ENCODE measurements around the gene CDK8. TPM values are rescaled to one million over a fixed set of nuclear protein-coding genes. Genes with fewer than 3 reads are reported as not detected.

CDK8 gene
- total and polyA plus RNA-seq, 10 of the 15 experiments (the other 5 are each of a cell fraction or from before 2014, with no cell fraction given): 8.6 to 23.5 (median 12.5) TPM

DNA sequence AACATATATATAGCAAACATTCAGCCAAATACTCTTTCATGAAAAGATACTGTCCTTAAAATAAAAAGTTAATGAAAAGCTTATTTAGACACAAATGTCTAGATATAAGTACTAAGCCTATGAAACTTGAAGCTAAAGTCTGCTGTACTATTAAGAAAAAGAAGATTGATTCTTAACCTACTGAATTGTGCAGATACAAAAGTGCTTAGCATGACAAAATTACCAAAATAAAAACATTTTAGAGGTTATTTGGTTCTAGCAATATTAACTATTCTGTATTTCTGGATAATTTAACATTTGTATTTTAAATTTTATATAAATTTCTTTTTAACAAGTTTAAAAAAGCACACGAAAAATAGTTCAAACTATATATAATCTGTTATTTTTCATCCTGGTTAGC lies 40.6 kb upstream of the CDK8 start:
- POLR2A ChIA-PET: no interaction called here
- intact Hi-C loops (cut with micrococcal nuclease; ENCODE audit: unreplicated experiment): no loop called here

DNA sequence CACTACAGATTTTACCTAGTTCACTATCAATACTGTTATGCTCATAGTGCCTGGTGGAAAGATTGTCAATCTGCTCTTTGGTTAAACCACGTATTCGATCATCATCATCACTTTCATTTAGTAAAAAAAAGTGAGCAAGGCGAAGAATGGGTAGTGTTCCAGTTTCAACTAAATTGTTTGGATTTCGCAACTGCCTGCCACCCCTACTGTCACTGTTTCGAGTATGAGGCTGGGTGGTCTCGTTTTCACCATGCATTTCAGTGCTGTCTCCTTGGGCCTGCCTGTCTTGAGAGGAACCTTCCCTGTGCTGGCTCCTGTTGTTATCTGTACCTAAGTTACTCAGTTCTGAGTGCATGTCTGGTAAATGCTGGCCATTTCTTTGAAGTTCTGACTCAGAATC lies 39.9 kb upstream of the CDK8 start:
- no peak overlapping the region for H3K4me3 ChIP-seq
- FAIRE-seq: no peak
- peaks cover 8 to 27% of the 10 kb centered on the region in 2 experiments for H3K36me3 ChIP-seq (ENCODE audit: control insufficient read depth in 2 of 2, insufficient read depth in 2 of 2, low read length in 1 of 2)
- H3K9ac ChIP-seq (ENCODE audit: control insufficient read depth, insufficient read depth, low read length): no peak overlapping the region
- H2AFZ ChIP-seq (ENCODE audit: control insufficient read depth, low read depth, low read length): no peak overlapping the region
- POLR2A ChIA-PET: no interaction called here
- BruUV-seq (replicated peaks): no TSS peak
- H3K4me2 ChIP-seq (ENCODE audit: control insufficient read depth, insufficient read depth): no peak overlapping the region
- SMC1A ChIA-PET (ENCODE audit: uncharacterized antibody, unreplicated experiment): no interaction called here
- intact Hi-C loops (cut with micrococcal nuclease; ENCODE audit: unreplicated experiment) (no loop called here), in situ Hi-C loops (cut with MboI) (no loop called here)
- H3K27me3 ChIP-seq (replicated peaks in 1 of 2; ENCODE audit: control insufficient read depth in 2 of 2, insufficient read depth in 2 of 2, low read length in 1 of 2): no peaks in the 10 kb centered on the region
- CTCF ChIA-PET: no interaction called here
- RAD21 ChIA-PET (ENCODE audit: unreplicated experiment): no interaction called here
- no peak for DNase-seq (ENCODE audit: low read depth, low spot score)
- no peaks in the 10 kb centered on the region for H3K4me1 ChIP-seq (ENCODE audit: control insufficient read depth, insufficient read depth, low read length)
- H3K27ac ChIP-seq (ENCODE audit: control insufficient read depth, insufficient read depth): no peak overlapping the region
- no peak for TF ChIP-seq CHD1 (IDR thresholded peaks at IDR 0.05; ENCODE audit: low read depth, low read length)
- no peak for TF ChIP-seq KLF5 (IDR thresholded peaks at IDR 0.05; ENCODE audit: partially characterized antibody)
- no peak for TF ChIP-seq CHD2 (IDR thresholded peaks at IDR 0.05; ENCODE audit: borderline replicate concordance, low read depth, low read length)
- TF ChIP-seq NR2F1 (conservative IDR thresholded peaks at IDR 0.05): no peak
- TF ChIP-seq, protein P1, sequence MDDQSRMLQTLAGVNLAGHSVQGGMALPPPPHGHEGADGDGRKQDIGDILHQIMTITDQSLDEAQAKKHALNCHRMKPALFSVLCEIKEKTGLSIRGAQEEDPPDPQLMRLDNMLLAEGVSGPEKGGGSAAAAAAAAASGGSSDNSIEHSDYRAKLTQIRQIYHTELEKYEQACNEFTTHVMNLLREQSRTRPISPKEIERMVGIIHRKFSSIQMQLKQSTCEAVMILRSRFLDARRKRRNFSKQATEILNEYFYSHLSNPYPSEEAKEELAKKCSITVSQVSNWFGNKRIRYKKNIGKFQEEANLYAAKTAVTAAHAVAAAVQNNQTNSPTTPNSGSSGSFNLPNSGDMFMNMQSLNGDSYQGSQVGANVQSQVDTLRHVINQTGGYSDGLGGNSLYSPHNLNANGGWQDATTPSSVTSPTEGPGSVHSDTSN (IDR thresholded peaks at IDR 0.05; ENCODE audit: insufficient replicate concordance, low read depth, low read length): no peak
- no peak for TF ChIP-seq SPI1 (IDR thresholded peaks at IDR 0.05; ENCODE audit: borderline replicate concordance, insufficient read depth, low read depth, low read length)
- no peak for TF ChIP-seq NFYA (IDR thresholded peaks at IDR 0.05; ENCODE audit: borderline replicate concordance, low read depth, low read length)
- no peak for TF ChIP-seq RCOR1 (conservative IDR thresholded peaks at IDR 0.05; ENCODE audit: low read depth, low read length)
- TF ChIP-seq, protein P2, sequence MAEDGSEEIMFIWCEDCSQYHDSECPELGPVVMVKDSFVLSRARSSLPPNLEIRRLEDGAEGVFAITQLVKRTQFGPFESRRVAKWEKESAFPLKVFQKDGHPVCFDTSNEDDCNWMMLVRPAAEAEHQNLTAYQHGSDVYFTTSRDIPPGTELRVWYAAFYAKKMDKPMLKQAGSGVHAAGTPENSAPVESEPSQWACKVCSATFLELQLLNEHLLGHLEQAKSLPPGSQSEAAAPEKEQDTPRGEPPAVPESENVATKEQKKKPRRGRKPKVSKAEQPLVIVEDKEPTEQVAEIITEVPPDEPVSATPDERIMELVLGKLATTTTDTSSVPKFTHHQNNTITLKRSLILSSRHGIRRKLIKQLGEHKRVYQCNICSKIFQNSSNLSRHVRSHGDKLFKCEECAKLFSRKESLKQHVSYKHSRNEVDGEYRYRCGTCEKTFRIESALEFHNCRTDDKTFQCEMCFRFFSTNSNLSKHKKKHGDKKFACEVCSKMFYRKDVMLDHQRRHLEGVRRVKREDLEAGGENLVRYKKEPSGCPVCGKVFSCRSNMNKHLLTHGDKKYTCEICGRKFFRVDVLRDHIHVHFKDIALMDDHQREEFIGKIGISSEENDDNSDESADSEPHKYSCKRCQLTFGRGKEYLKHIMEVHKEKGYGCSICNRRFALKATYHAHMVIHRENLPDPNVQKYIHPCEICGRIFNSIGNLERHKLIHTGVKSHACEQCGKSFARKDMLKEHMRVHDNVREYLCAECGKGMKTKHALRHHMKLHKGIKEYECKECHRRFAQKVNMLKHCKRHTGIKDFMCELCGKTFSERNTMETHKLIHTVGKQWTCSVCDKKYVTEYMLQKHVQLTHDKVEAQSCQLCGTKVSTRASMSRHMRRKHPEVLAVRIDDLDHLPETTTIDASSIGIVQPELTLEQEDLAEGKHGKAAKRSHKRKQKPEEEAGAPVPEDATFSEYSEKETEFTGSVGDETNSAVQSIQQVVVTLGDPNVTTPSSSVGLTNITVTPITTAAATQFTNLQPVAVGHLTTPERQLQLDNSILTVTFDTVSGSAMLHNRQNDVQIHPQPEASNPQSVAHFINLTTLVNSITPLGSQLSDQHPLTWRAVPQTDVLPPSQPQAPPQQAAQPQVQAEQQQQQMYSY (CRISPR knock-in tag; IDR thresholded peaks at IDR 0.05): no peak
- no peak for TF ChIP-seq BCL11A (IDR thresholded peaks at IDR 0.05; ENCODE audit: low read depth, low read length)
- no peak for TF ChIP-seq ESRRA (IDR thresholded peaks at IDR 0.05; ENCODE audit: low read length)
- no peak for ATAC-seq
- H4K20me1 ChIP-seq (ENCODE audit: control insufficient read depth, insufficient read depth): no peaks in the 10 kb centered on the region
- H3K79me2 ChIP-seq (ENCODE audit: control insufficient read depth, insufficient read depth, low read length): no peaks in the 10 kb centered on the region
- H3K9me3 ChIP-seq (replicated peaks; ENCODE audit: control insufficient read depth, insufficient read depth, low read length): no peaks in the 10 kb centered on the region
- WGBS (ENCODE audit: insufficient coverage, insufficient replicate concordance, low lambda C conversion rate, missing lambda C conversion rate): 92% methylated on average over 6 of the region's 6 CpGs

More for the DNA sequence above, 40.6 kb upstream of the CDK8 start:
- 33% methylated on average over 1 of the region's 1 CpG for WGBS (ENCODE audit: insufficient coverage, insufficient replicate concordance, low lambda C conversion rate, missing lambda C conversion rate)
- no peak overlapping the region for H2AFZ ChIP-seq (ENCODE audit: control insufficient read depth, low read depth, low read length)
- DNase-seq (ENCODE audit: low read depth, low spot score): no peak
- H3K27ac ChIP-seq (ENCODE audit: control insufficient read depth, insufficient read depth): no peak overlapping the region
- TF ChIP-seq CHD1 (IDR thresholded peaks at IDR 0.05; ENCODE audit: low read depth, low read length) (no peak), HDAC6 (IDR thresholded peaks at IDR 0.05; ENCODE audit: unreplicated experiment) (no peak), FOXM1 (IDR thresholded peaks at IDR 0.05; ENCODE audit: low read depth, low read length) (no peak), LARP7 (IDR thresholded peaks at IDR 0.05) (no peak)
- SMC1A ChIA-PET (ENCODE audit: uncharacterized antibody, unreplicated experiment): no interaction called here
- no peaks in the 10 kb centered on the region for H3K27me3 ChIP-seq (replicated peaks in 1 of 2; ENCODE audit: control insufficient read depth in 2 of 2, insufficient read depth in 2 of 2, low read length in 1 of 2)
- H3K36me3 ChIP-seq (ENCODE audit: control insufficient read depth in 2 of 2, insufficient read depth in 2 of 2, low read length in 1 of 2): peaks cover 8 to 26% of the 10 kb centered on the region in 2 experiments
- CTCF ChIA-PET: no interaction called here
- H3K9ac ChIP-seq (ENCODE audit: control insufficient read depth, insufficient read depth, low read length): no peak overlapping the region
- no peaks in the 10 kb centered on the region for H3K79me2 ChIP-seq (ENCODE audit: control insufficient read depth, insufficient read depth, low read length)
- no peak overlapping the region for H3K4me3 ChIP-seq
- no peaks in the 10 kb centered on the region for H3K4me1 ChIP-seq (ENCODE audit: control insufficient read depth, insufficient read depth, low read length)
- no TSS peak for BruUV-seq (replicated peaks)
- FAIRE-seq: no peak
- RAD21 ChIA-PET (ENCODE audit: unreplicated experiment): no interaction called here
- H4K20me1 ChIP-seq (ENCODE audit: control insufficient read depth, insufficient read depth): no peaks in the 10 kb centered on the region
- no peak for ATAC-seq
- no peak overlapping the region for H3K4me2 ChIP-seq (ENCODE audit: control insufficient read depth, insufficient read depth)
- in situ Hi-C loops (cut with MboI): no loop called here
- H3K9me3 ChIP-seq (replicated peaks; ENCODE audit: control insufficient read depth, insufficient read depth, low read length): no peaks in the 10 kb centered on the region

Data from GM12878 (cell line).